GM12874 (cell line): ENCODE data around the gene SH2D1B.

Experiments
- TF ChIP-seq, protein P1 (sequence below): IDR thresholded peaks from 2 replicates; pipeline ENCODE4 v1.5.1; 2011; ENCODE audit warnings: low read depth, mild to moderate bottlenecking, control low read depth, low read length, moderate library complexity; ENCODE audit not compliant: insufficient read depth

The SH2D1B gene

GRCh38 chr1:162387226-162388082, 24.5 kb downstream of the SH2D1B start:
- TF ChIP-seq, protein P1, sequence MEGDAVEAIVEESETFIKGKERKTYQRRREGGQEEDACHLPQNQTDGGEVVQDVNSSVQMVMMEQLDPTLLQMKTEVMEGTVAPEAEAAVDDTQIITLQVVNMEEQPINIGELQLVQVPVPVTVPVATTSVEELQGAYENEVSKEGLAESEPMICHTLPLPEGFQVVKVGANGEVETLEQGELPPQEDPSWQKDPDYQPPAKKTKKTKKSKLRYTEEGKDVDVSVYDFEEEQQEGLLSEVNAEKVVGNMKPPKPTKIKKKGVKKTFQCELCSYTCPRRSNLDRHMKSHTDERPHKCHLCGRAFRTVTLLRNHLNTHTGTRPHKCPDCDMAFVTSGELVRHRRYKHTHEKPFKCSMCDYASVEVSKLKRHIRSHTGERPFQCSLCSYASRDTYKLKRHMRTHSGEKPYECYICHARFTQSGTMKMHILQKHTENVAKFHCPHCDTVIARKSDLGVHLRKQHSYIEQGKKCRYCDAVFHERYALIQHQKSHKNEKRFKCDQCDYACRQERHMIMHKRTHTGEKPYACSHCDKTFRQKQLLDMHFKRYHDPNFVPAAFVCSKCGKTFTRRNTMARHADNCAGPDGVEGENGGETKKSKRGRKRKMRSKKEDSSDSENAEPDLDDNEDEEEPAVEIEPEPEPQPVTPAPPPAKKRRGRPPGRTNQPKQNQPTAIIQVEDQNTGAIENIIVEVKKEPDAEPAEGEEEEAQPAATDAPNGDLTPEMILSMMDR = no peak

DNA sequence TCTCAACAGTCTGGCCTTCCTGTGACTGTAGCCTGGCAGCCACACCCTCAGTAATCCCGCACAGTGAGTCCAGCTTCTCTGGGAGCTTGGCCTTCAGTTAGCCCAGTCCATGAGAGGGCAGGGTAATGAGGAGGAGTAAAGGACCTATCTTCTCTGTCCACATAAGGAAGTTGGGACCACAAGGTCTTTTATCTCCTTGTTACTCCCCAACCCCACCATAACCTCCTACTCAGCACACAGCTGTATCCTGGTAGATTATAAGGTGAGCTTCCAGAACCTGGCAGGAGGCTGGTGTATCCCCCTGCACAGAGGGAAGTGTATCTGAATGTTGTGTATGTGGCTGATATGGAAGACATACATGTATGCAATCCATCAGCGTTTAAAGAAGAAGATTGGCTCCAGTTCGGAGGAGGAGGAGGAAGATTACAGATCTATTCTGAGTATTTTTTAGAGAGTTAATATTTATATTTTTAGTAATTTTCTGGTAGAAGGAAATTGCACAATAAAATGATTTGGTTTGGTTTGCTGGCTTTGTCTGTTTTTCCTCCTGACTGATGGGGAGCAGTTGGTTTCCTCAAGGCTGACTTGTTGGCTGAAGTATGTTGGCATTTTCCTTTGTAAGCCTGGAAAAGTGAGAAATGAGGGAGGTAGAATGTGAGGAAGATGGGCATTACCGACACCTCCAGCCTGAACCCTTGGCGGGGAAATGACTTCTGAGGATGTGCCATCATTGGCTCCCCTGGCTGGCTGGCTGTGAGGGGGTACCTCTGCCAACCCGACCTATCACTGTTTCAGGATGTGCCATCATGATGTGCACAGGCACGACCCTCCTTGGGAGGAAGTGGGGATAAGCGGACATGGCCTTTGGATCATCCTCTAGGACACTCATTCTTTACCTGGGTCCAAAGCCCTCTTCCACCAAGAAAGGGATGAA, 25.4 kb downstream of the SH2D1B start:
- TF ChIP-seq, protein P1 = no peak

DNA sequence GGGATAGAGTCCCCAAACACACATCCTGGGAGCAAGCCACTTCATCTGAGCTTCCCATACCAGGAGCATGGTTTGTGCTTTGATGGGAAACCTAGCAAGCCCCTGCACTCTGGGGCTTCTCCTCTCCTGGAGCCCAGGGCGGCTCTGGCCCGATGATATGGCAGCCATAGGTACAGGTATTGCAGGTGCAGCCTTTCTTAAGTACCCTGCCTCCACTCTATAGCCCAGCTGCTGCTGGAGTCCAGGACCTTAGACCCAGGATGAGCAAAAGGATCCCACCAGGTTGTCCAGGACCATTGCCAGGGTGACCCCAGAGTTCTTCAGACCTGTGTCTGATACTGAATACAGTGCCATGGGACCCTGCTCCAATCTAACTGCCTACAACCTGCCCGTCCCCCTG, 26.2 kb downstream of the SH2D1B start:
- TF ChIP-seq, protein P1 = no peak

DNA sequence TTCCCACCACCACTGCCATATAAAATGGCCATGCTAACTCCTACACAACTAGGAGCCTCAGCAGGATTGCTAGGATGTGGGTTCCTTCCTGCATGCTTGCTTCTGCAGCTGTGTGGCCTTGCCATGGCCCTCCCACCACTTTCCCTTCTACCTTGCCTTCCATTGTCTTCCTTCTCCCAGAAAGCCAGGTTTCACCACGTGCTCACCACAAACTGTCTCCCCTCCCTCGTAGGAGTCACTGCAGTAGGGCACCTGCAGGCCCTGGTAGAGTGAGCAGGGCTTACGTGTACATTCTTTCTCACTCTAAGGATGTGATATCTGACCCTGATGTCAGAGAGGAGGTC, 26.7 kb downstream of the SH2D1B start:
- TF ChIP-seq, protein P1 = no peak

- TF ChIP-seq, protein P1 = no peak
These were observed 27.2 kb downstream of the SH2D1B start for GRCh38 chr1:162384601-162385279.

- TF ChIP-seq, protein P1 = no peak
These were observed 27.8 kb downstream of the SH2D1B start for GRCh38 chr1:162384116-162384515.

GRCh38 chr1:162383516-162383915, 28.4 kb downstream of the SH2D1B start:
- TF ChIP-seq, protein P1 = no peak
